Stimulated activated effector memory CD8-positive, alpha-beta T cell treated with anti-CD3 and anti-CD28 coated beads, Interleukin-12 subunit alpha, Interleukin-12 subunit beta, amount 100 ng/mL, for 72 hours (primary cell): ENCODE results near the gene MAPK12.
"Not testable (repeated sequence)": the region's sequence is repeated elsewhere in the genome, so short reads cannot be mapped to it uniquely, and the experiment has no call there.

Experiments used
- ATAC-seq: fragments of 150-1000 bp; cut with Tn5 transposase; 2 replicates; pipeline ENCODE4 v1.10.0; 2021
- DNase-seq, 2 donors: peaks; one replicate each; pipeline ENCODE4 v3.0.0; 2021 to 2022; ENCODE audit warnings: low spot score in 2 of 2
- H3K27ac Mint-ChIP-seq: one replicate; pipeline ENCODE4 v1.8.0; 2022; ENCODE audit warnings: mild to moderate bottlenecking, mixed read lengths
- H3K36me3 Mint-ChIP-seq: one replicate; pipeline ENCODE4 v1.8.0; 2022; ENCODE audit warnings: mild to moderate bottlenecking, mixed read lengths
- H3K4me1 Mint-ChIP-seq: one replicate; pipeline ENCODE4 v1.8.0; 2022; ENCODE audit warnings: mixed read lengths
- H3K4me3 Mint-ChIP-seq: one replicate; pipeline ENCODE4 v1.8.0; 2022; ENCODE audit warnings: mild to moderate bottlenecking, mixed read lengths
- H3K9me3 Mint-ChIP-seq: one replicate; pipeline ENCODE4 v1.8.0; 2022; ENCODE audit warnings: mixed read lengths

MAPK12 gene

DNA sequence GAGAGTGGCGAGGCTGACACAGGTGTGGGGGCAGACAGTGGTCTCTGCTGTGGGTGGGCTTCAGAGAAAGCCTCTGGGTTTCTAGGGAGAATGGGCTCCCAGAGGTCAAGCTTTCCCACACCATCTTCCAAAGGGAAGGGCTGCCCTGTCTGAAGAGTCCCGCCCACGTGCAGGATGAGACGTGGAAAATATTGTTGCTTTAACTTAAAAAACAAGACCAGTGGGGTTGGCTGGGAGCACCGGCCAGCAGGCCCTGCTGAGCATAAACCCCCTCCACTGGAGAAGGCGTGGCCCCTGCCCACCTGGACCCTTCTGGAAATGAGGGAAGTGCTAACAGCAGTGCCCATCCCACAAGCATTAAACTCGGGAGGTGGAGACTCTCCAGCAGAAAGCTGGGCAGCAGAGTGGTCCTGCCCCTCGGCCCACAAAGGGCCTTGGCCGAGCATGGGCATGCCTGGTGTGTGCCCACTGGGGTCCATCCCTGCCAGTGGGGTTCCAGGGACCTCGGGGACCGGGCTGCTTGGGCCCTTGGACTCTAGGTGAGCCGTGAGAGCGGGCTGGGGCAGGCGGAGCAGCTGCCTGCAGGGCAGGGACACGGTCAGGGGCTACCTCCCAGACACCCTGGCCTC lies 45.3 kb downstream of the MAPK12 start:
- ATAC-seq (no peak), DNase-seq (no peak)
- no peaks in the 10 kb centered on the region for H3K9me3 Mint-ChIP-seq
- peaks cover 17% of the 10 kb centered on the region for H3K4me1 Mint-ChIP-seq
- H3K36me3 Mint-ChIP-seq = peaks cover 84% of the 10 kb centered on the region
- no peak overlapping the region for H3K4me3 Mint-ChIP-seq
- H3K27ac Mint-ChIP-seq = peak overlapping the region; percentile 56

DNA sequence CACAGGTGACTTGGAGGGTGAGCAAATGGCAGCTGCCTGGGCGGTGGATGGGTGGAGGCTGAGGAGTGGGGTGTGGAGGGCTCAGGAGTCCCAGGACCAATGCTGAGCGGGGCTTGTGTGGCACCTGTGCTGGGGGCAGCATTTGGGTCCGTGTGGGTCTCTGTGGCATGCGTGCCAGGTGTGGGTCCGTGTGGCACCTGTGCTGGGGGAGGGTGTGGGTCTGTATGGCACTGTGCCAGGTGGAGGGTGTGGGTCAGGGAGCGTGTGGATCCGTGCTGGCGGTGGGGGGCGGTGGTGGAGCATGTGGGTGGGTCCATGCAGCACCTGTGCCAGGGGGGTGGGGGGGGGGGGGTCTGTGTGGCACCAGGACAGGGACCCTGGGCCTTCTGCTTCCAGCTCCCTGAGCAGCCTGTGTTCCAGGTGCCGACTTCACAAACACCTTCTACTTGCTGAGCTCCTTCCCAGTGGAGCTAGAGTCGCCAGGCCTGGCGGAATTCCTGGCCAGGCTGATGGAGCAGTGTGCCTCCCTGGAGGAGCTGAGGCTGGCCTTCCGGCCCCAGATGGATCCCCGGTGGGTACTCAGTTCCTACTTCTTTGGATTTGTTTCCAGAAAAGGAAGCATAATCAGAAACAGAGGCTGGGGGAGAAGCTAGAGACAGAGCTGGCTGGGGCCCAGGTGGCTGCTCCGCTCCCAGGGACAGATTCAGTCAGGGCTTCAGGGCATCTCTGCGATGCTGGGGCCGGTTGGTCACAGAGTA lies 46.0 kb downstream of the MAPK12 start:
- peaks cover 84% of the 10 kb centered on the region for H3K36me3 Mint-ChIP-seq
- H3K27ac Mint-ChIP-seq = peak overlapping the region; percentile 87
- DNase-seq (no peak), ATAC-seq (no peak)
- peaks cover 17% of the 10 kb centered on the region for H3K4me1 Mint-ChIP-seq
- H3K4me3 Mint-ChIP-seq = no peak overlapping the region
- H3K9me3 Mint-ChIP-seq = no peaks in the 10 kb centered on the region

DNA sequence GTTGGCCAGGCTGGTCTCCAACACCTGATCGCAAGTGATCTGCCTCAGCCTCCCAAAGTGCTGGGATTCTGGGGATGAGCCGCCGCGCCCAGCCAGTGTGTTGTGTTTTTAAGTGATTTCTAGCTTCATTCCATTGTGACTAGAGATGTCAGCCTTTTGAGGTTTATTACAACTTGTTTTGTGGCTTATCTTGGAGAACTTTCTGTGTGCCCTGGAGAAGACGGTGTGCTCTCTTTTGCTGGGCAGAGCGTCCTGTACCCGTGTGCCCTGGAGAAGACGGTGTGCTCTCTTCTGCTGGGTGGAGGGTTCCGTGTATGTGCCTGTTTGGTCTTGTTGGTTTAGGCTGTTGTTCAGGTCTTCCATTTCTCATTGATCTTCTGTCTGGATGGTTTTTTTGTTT lies 48.2 kb downstream of the MAPK12 start:
- H3K4me1 Mint-ChIP-seq = peaks cover 24% of the 10 kb centered on the region
- H3K4me3 Mint-ChIP-seq = no peak overlapping the region
- no peaks in the 10 kb centered on the region for H3K9me3 Mint-ChIP-seq
- ATAC-seq = no peak
- DNase-seq = no peak
- peaks cover 87% of the 10 kb centered on the region for H3K36me3 Mint-ChIP-seq
- H3K27ac Mint-ChIP-seq = peak overlapping the region; percentile 66

DNA sequence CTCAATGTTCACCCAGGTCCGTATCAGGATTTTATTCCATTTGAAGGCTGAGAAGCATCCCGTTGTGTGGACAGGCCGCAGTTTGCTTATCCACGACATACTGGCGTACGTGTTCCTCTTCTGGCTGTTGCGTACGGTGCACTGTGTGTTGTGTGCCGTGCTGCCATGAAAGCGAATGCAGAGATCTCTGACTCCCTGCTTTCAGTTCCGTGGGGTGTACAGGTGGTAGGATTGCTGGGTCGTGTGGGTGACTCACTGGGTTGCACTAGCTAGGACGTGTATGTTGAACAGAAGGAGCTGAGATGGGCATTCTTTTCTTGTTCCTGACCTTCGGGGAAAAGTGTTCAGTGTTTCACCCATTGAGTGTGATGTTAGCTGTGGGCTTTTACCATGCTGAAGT lies 50.3 kb downstream of the MAPK12 start:
- H3K9me3 Mint-ChIP-seq = no peaks in the 10 kb centered on the region
- peaks cover 81% of the 10 kb centered on the region for H3K36me3 Mint-ChIP-seq
- no peak overlapping the region for H3K4me3 Mint-ChIP-seq
- DNase-seq = no peak
- no peak overlapping the region for H3K27ac Mint-ChIP-seq
- peaks cover 24% of the 10 kb centered on the region for H3K4me1 Mint-ChIP-seq
- ATAC-seq = no peak

DNA sequence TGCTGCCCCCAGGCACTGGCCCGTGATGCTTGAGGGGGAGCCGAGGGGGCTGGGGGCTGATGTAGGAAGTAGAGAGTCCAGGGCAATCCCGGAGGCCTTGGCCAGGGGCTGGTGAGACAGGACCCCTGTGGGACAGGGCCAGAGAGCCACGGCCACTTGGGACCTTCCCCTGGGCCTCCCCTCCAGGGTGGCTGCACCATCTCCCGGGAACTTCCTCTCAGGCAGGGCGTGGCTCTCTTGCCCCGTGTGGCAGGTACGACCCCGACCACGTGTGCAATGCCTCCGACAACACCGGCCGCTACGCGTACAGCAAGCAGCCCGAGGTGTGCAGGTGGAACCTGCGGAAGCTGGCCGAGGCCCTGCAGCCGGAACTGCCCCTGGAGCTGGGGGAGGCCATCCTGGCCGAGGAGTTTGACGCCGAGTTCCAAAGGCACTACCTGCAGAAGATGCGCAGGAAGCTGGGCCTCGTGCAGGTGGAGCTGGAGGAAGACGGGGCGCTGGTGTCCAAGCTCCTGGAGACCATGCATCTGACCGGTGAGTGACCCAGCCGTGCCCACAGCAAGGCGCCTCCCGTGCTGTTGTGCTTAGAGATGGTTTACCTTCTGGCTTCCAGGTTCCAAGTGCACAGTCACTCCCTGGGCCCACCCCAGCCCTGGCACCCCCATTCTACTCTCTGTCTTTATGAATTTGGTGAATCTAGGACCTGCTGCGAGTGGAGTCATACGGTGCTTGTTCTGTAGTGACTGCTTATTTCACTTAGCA lies 50.9 kb downstream of the MAPK12 start:
- no peak for DNase-seq
- no peak overlapping the region for H3K4me3 Mint-ChIP-seq

DNA sequence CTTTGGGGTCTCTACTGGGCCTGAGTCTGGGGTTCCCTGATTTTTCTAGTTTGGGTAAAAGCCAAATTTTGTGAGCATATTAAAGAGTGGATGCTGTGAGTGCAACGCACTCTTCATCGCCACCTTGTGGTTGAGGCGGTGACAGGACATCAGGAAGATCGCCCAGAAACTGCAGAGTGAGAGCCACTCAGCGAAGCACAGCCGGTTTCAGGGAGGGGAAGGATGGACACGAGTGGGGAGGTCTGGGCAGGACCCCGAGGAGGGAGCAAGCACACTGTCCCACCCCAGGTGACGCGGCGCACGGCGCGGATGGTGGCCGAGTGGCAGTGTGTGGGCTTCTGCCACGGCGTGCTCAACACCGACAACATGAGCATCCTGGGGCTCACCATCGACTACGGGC lies 51.6 kb downstream of the MAPK12 start:
- H3K4me1 Mint-ChIP-seq = peaks cover 26% of the 10 kb centered on the region
- H3K27ac Mint-ChIP-seq = peak overlapping the region; percentile 23
- peaks cover 76% of the 10 kb centered on the region for H3K36me3 Mint-ChIP-seq
- H3K4me3 Mint-ChIP-seq = no peak overlapping the region
- peak; percentile 60 to 84 for DNase-seq
- no peaks in the 10 kb centered on the region for H3K9me3 Mint-ChIP-seq
- peak; percentile 72 for ATAC-seq

More for the DNA sequence above, 50.9 kb downstream of the MAPK12 start:
- Mint-ChIP-seq H3K9me3 (no peaks in the 10 kb centered on the region), H3K36me3 (peaks cover 77% of the 10 kb centered on the region), H3K27ac (peak overlapping the region; percentile 23), H3K4me1 (peaks cover 24% of the 10 kb centered on the region)
- ATAC-seq = no peak

DNA sequence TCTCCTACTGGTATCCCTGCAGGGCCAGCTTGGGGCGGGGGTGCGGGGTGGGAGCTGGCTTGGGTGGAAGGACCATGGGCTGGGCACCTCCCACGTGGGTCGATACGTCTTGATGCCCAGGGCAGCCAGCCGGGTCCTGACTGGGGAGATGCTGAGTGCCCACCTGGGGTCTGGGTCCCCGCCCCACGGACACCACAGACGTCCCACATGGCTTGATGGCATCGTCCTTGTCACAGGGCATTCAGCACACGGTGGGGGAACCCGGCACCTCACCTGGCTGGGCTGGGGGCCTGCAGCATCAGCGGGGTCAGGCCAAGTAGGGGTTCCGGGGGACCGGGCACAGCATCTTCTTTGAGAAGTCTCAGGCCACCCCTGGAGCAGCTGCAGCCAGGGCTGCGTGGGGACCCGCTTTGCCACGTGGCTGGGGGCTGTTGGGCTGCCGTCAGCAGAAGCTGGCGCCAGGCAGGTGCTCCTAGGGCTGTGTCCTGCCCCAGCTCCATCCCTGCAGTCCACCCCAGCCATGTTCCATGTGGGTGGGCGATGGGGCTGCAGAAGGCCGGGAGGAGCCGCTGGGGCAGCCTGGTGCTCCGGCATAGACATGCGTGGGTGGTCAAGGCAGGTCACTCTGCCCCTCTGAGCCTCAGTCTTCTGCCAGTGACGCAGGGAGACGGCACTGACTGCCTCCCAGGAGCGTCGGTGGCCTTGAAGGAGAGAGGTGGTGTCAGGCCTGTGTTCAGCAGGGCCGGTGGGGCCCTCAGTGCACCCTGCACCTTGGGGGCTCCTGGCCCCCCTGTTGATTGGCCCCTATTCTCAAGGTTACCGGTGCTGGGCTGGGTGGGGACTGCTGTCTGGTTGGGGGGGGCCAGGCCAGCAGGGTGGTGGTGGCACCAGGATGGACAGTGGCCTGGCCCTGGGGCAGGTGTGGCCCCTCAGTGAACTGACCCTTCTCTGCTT lies 52.3 kb downstream of the MAPK12 start:
- Mint-ChIP-seq H3K4me1 (peaks cover 26% of the 10 kb centered on the region), H3K36me3 (peaks cover 73% of the 10 kb centered on the region), H3K4me3 (no peak overlapping the region), H3K27ac (peak overlapping the region; percentile 23), H3K9me3 (no peaks in the 10 kb centered on the region)
- ATAC-seq = peak; percentile 24
- no peak for DNase-seq

DNA sequence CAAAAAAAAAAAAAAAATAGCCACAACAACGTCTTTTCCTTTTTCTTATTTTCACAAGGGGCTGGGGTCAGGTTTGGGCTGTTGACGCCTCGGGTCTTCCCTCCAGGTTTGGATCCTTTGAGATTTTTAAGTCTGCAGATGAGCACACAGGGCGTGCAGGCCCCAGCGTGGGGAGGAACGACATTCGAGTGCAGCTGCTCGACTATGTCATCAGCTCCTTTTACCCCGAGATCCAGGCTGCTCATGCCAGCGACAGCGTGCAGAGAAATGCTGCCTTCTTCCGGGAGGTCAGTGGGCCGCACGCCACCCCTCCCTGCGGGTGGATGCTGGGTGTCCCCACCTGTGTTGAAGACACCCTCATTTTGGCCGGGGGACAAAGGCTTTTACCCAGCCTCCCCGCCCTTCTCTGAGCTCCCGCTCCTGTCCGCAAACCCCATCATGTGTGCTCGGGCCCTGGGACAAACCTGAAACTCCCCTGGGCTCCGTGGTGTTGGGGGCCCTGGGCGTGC lies 53.0 kb downstream of the MAPK12 start:
- Mint-ChIP-seq H3K27ac (no peak overlapping the region), H3K4me1 (peaks cover 34% of the 10 kb centered on the region), H3K4me3 (no peak overlapping the region), H3K9me3 (no peaks in the 10 kb centered on the region), H3K36me3 (peaks cover 73% of the 10 kb centered on the region)
- DNase-seq (no peak), ATAC-seq (no peak)

DNA sequence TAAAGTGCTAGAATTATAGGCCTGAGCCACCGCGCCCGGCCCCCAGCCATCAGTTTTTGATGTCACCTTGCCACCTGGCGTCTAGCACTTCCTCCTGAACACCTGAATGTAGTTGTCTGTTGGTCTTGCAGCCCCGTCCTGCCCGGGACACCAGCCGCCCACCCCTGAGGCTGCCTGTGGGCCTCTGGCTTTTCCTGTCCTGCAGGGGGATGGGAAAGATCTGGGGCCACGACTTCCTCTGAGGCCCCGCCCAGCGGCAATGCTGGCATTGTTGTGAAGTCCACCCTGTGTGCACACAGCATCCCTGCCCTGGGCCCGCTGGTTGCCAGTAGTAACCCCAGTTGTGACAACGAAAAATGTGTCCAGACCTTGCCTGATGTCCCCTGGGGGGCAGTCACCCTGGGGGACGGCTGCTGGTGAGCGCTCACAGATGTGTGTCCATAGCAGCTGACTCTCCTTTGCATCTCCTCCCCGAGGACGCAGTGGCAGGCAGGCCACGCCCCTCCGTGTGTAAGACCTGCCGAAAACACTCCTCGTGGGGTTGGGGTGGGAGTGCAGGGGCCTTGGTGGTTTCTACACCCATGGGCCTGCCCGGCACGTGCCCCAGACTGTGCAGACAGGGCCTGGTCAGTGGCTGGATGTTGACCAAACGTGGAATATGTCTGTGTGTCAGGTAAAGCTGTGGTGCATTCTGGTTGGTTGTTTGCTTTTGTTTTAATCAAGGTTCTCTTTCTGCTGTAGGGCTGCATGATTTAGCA lies 53.9 kb downstream of the MAPK12 start:
- DNase-seq (no peak), ATAC-seq (no peak)
- Mint-ChIP-seq H3K36me3 (peaks cover 73% of the 10 kb centered on the region), H3K27ac (peak overlapping the region; percentile 26), H3K4me1 (peaks cover 31% of the 10 kb centered on the region), H3K9me3 (no peaks in the 10 kb centered on the region), H3K4me3 (no peak overlapping the region)

DNA sequence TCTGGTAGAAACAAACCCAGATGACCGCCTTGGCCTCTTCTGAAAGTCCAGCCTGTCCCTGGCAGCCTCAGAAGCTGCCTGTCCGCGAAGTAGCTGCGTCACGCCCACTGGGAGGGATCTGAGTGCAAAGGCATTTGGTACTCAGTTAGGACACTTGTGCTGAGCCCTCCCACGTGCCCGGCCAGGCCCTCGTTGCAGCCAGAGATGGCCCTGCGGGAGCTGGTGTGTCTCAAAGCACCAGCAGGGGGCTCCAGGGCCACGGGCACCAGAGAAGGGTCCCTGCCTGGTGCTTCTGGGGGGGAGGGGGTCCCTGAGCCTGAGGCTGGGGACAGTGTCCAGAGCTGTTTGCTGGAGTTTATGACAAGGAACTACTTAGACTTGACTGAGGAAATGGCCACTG lies 54.9 kb downstream of the MAPK12 start:
- no peak overlapping the region for H3K27ac Mint-ChIP-seq
- H3K4me3 Mint-ChIP-seq = no peak overlapping the region
- no peak for DNase-seq
- H3K9me3 Mint-ChIP-seq = no peaks in the 10 kb centered on the region
- peaks cover 36% of the 10 kb centered on the region for H3K4me1 Mint-ChIP-seq
- no peak for ATAC-seq
- peaks cover 70% of the 10 kb centered on the region for H3K36me3 Mint-ChIP-seq

DNA sequence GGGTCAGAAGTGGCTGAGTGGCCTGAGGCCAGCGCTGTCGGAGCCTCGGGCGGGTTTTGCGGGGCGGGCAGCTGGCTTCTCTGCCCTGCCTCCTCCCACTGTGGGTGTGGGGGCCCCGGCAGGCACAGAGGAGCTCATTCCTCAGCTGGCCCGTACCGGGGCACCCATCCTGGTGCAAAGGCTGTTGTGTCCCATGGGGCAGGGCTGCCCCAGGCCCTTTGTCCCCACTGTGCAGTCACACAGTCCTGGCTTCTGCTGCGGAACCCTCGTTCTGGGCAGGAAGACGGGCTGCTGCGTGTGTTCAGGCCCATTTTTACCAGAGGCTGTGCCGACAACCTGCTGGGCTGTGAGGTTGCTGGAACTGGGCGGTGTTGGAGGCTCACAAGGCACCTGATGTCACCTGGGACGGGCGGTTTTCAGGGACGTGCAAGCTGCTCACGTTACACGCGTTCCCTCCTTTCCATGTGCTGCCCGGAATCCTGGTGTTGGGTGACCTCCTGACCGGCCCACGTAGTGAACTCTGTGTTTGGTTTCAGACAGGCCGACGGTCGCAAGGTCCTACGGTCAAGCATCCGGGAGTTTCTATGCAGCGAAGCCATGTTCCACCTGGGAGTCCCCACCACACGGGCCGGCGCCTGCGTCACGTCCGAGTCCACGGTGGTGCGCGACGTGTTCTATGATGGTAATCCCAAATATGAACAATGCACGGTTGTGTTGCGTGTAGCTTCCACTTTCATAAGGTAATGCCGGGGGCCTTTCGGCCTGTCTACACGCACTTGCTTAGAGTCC lies 55.5 kb downstream of the MAPK12 start:
- no peaks in the 10 kb centered on the region for H3K9me3 Mint-ChIP-seq
- no peak for ATAC-seq
- peaks cover 65% of the 10 kb centered on the region for H3K36me3 Mint-ChIP-seq
- no peak overlapping the region for H3K4me3 Mint-ChIP-seq
- H3K4me1 Mint-ChIP-seq = peaks cover 36% of the 10 kb centered on the region
- H3K27ac Mint-ChIP-seq = no peak overlapping the region
- DNase-seq = no peak

DNA sequence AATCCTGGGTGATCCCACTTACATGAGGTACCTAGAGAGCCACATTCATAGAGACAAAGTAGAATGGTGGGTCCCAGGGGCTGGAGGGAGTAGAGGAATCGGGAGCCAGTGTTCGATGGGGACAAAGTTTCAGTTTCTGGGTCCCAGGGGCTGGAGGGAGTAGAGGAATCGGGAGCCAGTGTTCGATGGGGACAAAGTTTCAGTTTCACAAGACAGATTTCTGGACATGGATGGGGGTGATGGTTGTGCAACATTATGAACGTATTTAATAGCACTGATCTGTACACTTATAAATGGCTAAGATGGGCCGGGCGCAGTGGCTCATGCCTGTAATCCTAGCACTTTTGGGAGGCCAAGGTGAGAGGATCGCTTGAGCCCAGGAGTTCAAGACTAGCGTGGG lies 56.5 kb downstream of the MAPK12 start:
- ATAC-seq, DNase-seq, H3K27ac Mint-ChIP-seq, H3K9me3 Mint-ChIP-seq, H3K4me3 Mint-ChIP-seq: not testable (repeated sequence)
- peaks cover 35% of the 10 kb centered on the region for H3K4me1 Mint-ChIP-seq
- H3K36me3 Mint-ChIP-seq = peaks cover 58% of the 10 kb centered on the region

DNA sequence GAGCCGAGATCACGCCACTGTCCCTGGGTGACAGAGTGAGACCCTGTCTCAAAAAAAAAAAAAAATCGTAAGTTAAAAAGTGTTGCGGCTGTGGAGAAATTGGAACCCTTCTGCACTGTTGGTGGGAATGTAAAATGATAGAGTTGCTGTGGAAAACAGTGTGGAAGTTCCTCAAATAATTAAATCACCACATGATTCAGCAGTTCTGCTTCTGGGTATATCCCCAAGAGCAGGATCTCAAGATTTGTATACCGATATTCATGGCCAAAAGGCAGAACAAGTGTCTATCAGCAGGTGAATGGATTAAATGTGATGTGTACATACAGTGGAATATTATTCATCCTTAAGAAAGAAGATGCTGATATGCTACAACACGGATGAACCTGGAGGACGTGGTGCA lies 56.9 kb downstream of the MAPK12 start:
- Mint-ChIP-seq H3K4me1 (peaks cover 35% of the 10 kb centered on the region), H3K36me3 (peaks cover 58% of the 10 kb centered on the region), H3K9me3 (no peaks in the 10 kb centered on the region), H3K27ac (no peak overlapping the region), H3K4me3 (no peak overlapping the region)
- no peak for ATAC-seq
- no peak for DNase-seq
